ENCODE data around the gene SFXN4.
"Not testable (repeated sequence)": the region's sequence is repeated elsewhere in the genome, so short reads cannot be mapped to it uniquely, and the experiment has no call there.

GRCh38 chr10:119105899-119106298, 59.6 kb downstream of the SFXN4 start:
- TF ChIP-seq EZH2 (IDR thresholded peaks at IDR 0.05; ENCODE audit: low read length, missing control alignments); CTCF (conservative IDR thresholded peaks at IDR 0.05 in 1 of 2, IDR thresholded peaks at IDR 0.05 in 1 of 2; ENCODE audit: low read depth in 1 of 2, low read length in 2 of 2): not testable (repeated sequence)
